Endodermal cell (in vitro differentiated cells): ENCODE measurements around the gene KAZN. TPM values are rescaled to one million over a fixed set of nuclear protein-coding genes. Genes with fewer than 3 reads are reported as not detected.
A peak's percentile ranks its signal among the peaks of the same experiment; 100 is the strongest.

ENCODE experiments used
- DNase-seq: peaks from one replicate; pipeline ENCODE4 v3.0.0-alpha.2; 2017
- H3K27ac ChIP-seq: 2 replicates; pipeline ENCODE4 v1.5.1; 2013; ENCODE audit warnings: mild to moderate bottlenecking, low read depth, low read length, moderate library complexity
- H3K27me3 ChIP-seq: 2 replicates; pipeline ENCODE4 v1.6.1; 2013; ENCODE audit warnings: mild to moderate bottlenecking, low read length, moderate library complexity; ENCODE audit not compliant: insufficient read depth, control insufficient read depth, poor library complexity, severe bottlenecking
- H3K36me3 ChIP-seq: 2 replicates; pipeline ENCODE4 v1.7.0; 2013; ENCODE audit warnings: mild to moderate bottlenecking, low read length, moderate library complexity; ENCODE audit not compliant: control insufficient read depth, insufficient read depth
- H3K4me1 ChIP-seq: one replicate; pipeline ENCODE4 v1.7.0; 2013; ENCODE audit warnings: low read length; ENCODE audit not compliant: control insufficient read depth, insufficient read depth
- H3K4me3 ChIP-seq: 2 replicates; pipeline ENCODE4 v1.5.1; 2013; ENCODE audit warnings: mild to moderate bottlenecking, low read length, moderate library complexity
- H3K9ac ChIP-seq: 2 replicates; pipeline ENCODE4 v1.6.1; 2013; ENCODE audit warnings: mild to moderate bottlenecking, low read length, moderate library complexity; ENCODE audit not compliant: poor library complexity, severe bottlenecking; ENCODE audit errors: extremely low read depth
- H3K9me3 ChIP-seq: 2 replicates; pipeline ENCODE4 v1.6.1; 2013; ENCODE audit warnings: mild to moderate bottlenecking, low read length, moderate library complexity; ENCODE audit not compliant: control insufficient read depth
- H3K27ac Mint-ChIP-seq: 2 replicates; pipeline ENCODE4 v1.8.0; 2020; ENCODE audit warnings: mixed read lengths
- H3K27me3 Mint-ChIP-seq: 2 replicates; pipeline ENCODE4 v1.8.0; 2021; ENCODE audit warnings: mild to moderate bottlenecking, mixed read lengths; ENCODE audit not compliant: insufficient read depth
- H3K36me3 Mint-ChIP-seq: 2 replicates; pipeline ENCODE4 v1.8.0; 2020; ENCODE audit warnings: low read depth, mixed read lengths
- H3K4me1 Mint-ChIP-seq: 2 replicates; pipeline ENCODE4 v1.8.0; 2020; ENCODE audit warnings: mixed read lengths
- H3K4me3 Mint-ChIP-seq: 2 replicates; pipeline ENCODE4 v1.8.0; 2020; ENCODE audit warnings: mild to moderate bottlenecking, moderate library complexity, mixed read lengths
- H3K9me3 Mint-ChIP-seq: 2 replicates; pipeline ENCODE4 v1.8.0; 2020; ENCODE audit warnings: mild to moderate bottlenecking, mixed read lengths
- CTCF ChIP-seq: fragments of 200-600 bp; sonication (generic); conservative IDR thresholded peaks from 2 replicates; pipeline ENCODE4 v1.5.0; 2021; ENCODE audit warnings: antibody characterized with exemption, mild to moderate bottlenecking
- WGBS, 2 experiments: methylation state at CpG; one replicate each; pipeline versions ENCODE4 v1.1.5 to v1.1.7; 2013; ENCODE audit warnings: missing lambda C conversion rate in 2 of 2, mixed read lengths in 1 of 2; ENCODE audit not compliant: insufficient coverage in 1 of 2, insufficient read length in 1 of 2; 5-methylcytosine and 5-hydroxymethylcytosine counted together
- total RNA-seq, 2 donors: library from RNA; stranded (reverse); fragmentation: NEBNext Ultra II Directional in 1 of 2; extraction: Animal tissue kit (Norgen Biotek cat#: 25700) in 1 of 2; gene quantifications; 2 replicates in 1 of 2; 3 replicates in 1 of 2; pipeline ENCODE4 v1.2.1, GENCODE V29; 2021

KAZN gene
- total RNA-seq, 2 donors from 2014 or later: 12.4 to 13.9 TPM

GRCh38 chr1:14658642-14659041 lies 60.2 kb downstream of the KAZN start:
- DNase-seq: no peak
- Histone ChIP-seq H3K36me3 (no peaks in the 10 kb centered on the region), H3K27ac (no peak overlapping the region), H3K9me3 (no peaks in the 10 kb centered on the region), H3K4me3 (no peak overlapping the region), H3K4me1 (peaks cover 23% of the 10 kb centered on the region), H3K27me3 (no peaks in the 10 kb centered on the region), H3K9ac (no peak overlapping the region)
- H3K4me3 Mint-ChIP-seq: no peak overlapping the region
- no peaks in the 10 kb centered on the region for H3K36me3 Mint-ChIP-seq
- H3K9me3 Mint-ChIP-seq: peaks cover 4% of the 10 kb centered on the region
- peaks cover 41% of the 10 kb centered on the region for H3K4me1 Mint-ChIP-seq
- no peak for TF ChIP-seq CTCF
- no peaks in the 10 kb centered on the region for H3K27me3 Mint-ChIP-seq
- WGBS, 2 experiments: 66 to 84% methylated on average over 5 to 6 of the region's 6 CpGs
- H3K27ac Mint-ChIP-seq: peak overlapping the region; percentile 33

- 71 to 75% methylated on average over 7 to 11 of the region's 11 CpGs for WGBS, 2 experiments
- Mint-ChIP-seq H3K36me3 (no peaks in the 10 kb centered on the region), H3K4me1 (peaks cover 38% of the 10 kb centered on the region), H3K9me3 (peaks cover 8% of the 10 kb centered on the region), H3K27me3 (no peaks in the 10 kb centered on the region), H3K4me3 (no peak overlapping the region), H3K27ac (no peak overlapping the region)
- TF ChIP-seq CTCF: no peak
- Histone ChIP-seq H3K4me3 (no peak overlapping the region), H3K36me3 (no peaks in the 10 kb centered on the region), H3K27me3 (no peaks in the 10 kb centered on the region), H3K4me1 (peaks cover 17% of the 10 kb centered on the region), H3K9me3 (no peaks in the 10 kb centered on the region), H3K27ac (no peak overlapping the region), H3K9ac (no peak overlapping the region)
- DNase-seq: no peak
Observed at GRCh38 chr1:14659913-14660312, 61.4 kb downstream of the KAZN start.

GRCh38 chr1:14660801-14661200 lies 62.3 kb downstream of the KAZN start:
- H3K27ac Mint-ChIP-seq: no peak overlapping the region

More at GRCh38 chr1:14660801-14661200, 62.3 kb downstream of the KAZN start:
- peaks cover 30% of the 10 kb centered on the region for H3K4me1 Mint-ChIP-seq
- TF ChIP-seq CTCF: no peak
- no peaks in the 10 kb centered on the region for H3K9me3 ChIP-seq
- H3K9ac ChIP-seq: no peak overlapping the region
- no peak overlapping the region for H3K4me3 ChIP-seq
- H3K36me3 Mint-ChIP-seq: no peaks in the 10 kb centered on the region
- no peak overlapping the region for H3K27ac ChIP-seq
- WGBS, 2 experiments: 91 to 97% methylated on average over 7 to 8 of the region's 8 CpGs
- H3K27me3 Mint-ChIP-seq: no peaks in the 10 kb centered on the region
- no peak overlapping the region for H3K4me3 Mint-ChIP-seq
- peaks cover 12% of the 10 kb centered on the region for H3K4me1 ChIP-seq
- peaks cover 8% of the 10 kb centered on the region for H3K9me3 Mint-ChIP-seq
- no peaks in the 10 kb centered on the region for H3K36me3 ChIP-seq
- H3K27me3 ChIP-seq: no peaks in the 10 kb centered on the region
- no peak for DNase-seq
